GM23338 (cell line): ENCODE measurements around the gene TOX2.

Source experiments
- CREB1 ChIP-seq: fragments of 250-450 bp; sonication (Bioruptor Pico); IDR thresholded peaks from 2 replicates; pipeline ENCODE4 v1.5.0; 2020; ENCODE audit warnings: low read depth, mild to moderate bottlenecking, moderate library complexity
- CTCF ChIP-seq, 2 experiments: fragments of 200-600 bp in 1 of 2; sonication (generic) in 1 of 2; conservative IDR thresholded peaks; 2 replicates each; pipeline versions ENCODE4 v1.5.1 to v1.6.1; 2016 to 2017; ENCODE audit warnings: antibody characterized with exemption in 2 of 2, low read depth in 2 of 2, mild to moderate bottlenecking in 2 of 2, moderate library complexity in 1 of 2
- EZH2 ChIP-seq: fragments of 200-600 bp; sonication (generic); IDR thresholded peaks from one replicate; pipeline ENCODE4 v1.8.0; 2017; ENCODE audit warnings: antibody characterized with exemption, mild to moderate bottlenecking, low read depth; ENCODE audit not compliant: unreplicated experiment
- EZH2phosphoT487 ChIP-seq: fragments of 200-600 bp; sonication (generic); IDR thresholded peaks from one replicate; pipeline ENCODE4 v1.8.1; 2018; ENCODE audit warnings: antibody characterized with exemption; ENCODE audit not compliant: unreplicated experiment
- JUNB ChIP-seq: IDR thresholded peaks from one replicate; pipeline ENCODE4 v1.6.1; 2016; ENCODE audit warnings: antibody characterized with exemption; ENCODE audit not compliant: unreplicated experiment
- NANOG ChIP-seq: IDR thresholded peaks from 2 replicates; pipeline ENCODE4 v1.6.1; 2016; ENCODE audit warnings: antibody characterized with exemption, borderline replicate concordance
- POLR2AphosphoS5 ChIP-seq: IDR thresholded peaks from 2 replicates; pipeline ENCODE4 v1.6.1; 2016; ENCODE audit warnings: antibody characterized with exemption, low read depth
- ZNF331 ChIP-seq: fragments of 250-450 bp; sonication (Bioruptor Pico); IDR thresholded peaks from 2 replicates; pipeline ENCODE4 v1.5.0; 2020; ENCODE audit warnings: low read depth, mild to moderate bottlenecking, moderate library complexity
- TF ChIP-seq, protein P1 (sequence below): IDR thresholded peaks from one replicate; pipeline ENCODE4 v1.6.1; 2018; ENCODE audit warnings: antibody characterized with exemption; ENCODE audit not compliant: unreplicated experiment

GRCh38 chr20:43945391-43946205, 30.9 kb downstream of the TOX2 start:
- TF ChIP-seq POLR2AphosphoS5 = no peak
- TF ChIP-seq CTCF (conservative IDR thresholded peaks at IDR 0.05; ENCODE audit: low read depth in 2 of 2) = no peak
- TF ChIP-seq EZH2 = no peak
- no peak for TF ChIP-seq NANOG
- no peak for TF ChIP-seq JUNB
- TF ChIP-seq, protein P1, sequence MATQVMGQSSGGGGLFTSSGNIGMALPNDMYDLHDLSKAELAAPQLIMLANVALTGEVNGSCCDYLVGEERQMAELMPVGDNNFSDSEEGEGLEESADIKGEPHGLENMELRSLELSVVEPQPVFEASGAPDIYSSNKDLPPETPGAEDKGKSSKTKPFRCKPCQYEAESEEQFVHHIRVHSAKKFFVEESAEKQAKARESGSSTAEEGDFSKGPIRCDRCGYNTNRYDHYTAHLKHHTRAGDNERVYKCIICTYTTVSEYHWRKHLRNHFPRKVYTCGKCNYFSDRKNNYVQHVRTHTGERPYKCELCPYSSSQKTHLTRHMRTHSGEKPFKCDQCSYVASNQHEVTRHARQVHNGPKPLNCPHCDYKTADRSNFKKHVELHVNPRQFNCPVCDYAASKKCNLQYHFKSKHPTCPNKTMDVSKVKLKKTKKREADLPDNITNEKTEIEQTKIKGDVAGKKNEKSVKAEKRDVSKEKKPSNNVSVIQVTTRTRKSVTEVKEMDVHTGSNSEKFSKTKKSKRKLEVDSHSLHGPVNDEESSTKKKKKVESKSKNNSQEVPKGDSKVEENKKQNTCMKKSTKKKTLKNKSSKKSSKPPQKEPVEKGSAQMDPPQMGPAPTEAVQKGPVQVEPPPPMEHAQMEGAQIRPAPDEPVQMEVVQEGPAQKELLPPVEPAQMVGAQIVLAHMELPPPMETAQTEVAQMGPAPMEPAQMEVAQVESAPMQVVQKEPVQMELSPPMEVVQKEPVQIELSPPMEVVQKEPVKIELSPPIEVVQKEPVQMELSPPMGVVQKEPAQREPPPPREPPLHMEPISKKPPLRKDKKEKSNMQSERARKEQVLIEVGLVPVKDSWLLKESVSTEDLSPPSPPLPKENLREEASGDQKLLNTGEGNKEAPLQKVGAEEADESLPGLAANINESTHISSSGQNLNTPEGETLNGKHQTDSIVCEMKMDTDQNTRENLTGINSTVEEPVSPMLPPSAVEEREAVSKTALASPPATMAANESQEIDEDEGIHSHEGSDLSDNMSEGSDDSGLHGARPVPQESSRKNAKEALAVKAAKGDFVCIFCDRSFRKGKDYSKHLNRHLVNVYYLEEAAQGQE = no peak
- TF ChIP-seq EZH2phosphoT487 = no peak
- TF ChIP-seq ZNF331 (CRISPR knock-in tag) = no peak
- TF ChIP-seq CREB1 (CRISPR knock-in tag) = no peak
